ENCODE results near the gene EXOC6B.

- no peak for TF ChIP-seq EZH2 (IDR thresholded peaks at IDR 0.05; ENCODE audit: insufficient read depth, poor library complexity, severe bottlenecking)
- no peak for TF ChIP-seq EZH2phosphoT487 (IDR thresholded peaks at IDR 0.05; ENCODE audit: insufficient read depth, low read depth)
Observed at GRCh38 chr2:72848436-72849137, 22.8 kb upstream of the EXOC6B start.
